ENCODE data around the gene CHORDC1.

Gene CHORDC1

GRCh38 chr11:90222459-90223247 lies at the start of gene CHORDC1:
Gene CHORDC1, minus strand, starts transcription at chr11:90223049. Its CDS starts 95 bp downstream, at chr11:90222954.
- TF ChIP-seq, protein P1, sequence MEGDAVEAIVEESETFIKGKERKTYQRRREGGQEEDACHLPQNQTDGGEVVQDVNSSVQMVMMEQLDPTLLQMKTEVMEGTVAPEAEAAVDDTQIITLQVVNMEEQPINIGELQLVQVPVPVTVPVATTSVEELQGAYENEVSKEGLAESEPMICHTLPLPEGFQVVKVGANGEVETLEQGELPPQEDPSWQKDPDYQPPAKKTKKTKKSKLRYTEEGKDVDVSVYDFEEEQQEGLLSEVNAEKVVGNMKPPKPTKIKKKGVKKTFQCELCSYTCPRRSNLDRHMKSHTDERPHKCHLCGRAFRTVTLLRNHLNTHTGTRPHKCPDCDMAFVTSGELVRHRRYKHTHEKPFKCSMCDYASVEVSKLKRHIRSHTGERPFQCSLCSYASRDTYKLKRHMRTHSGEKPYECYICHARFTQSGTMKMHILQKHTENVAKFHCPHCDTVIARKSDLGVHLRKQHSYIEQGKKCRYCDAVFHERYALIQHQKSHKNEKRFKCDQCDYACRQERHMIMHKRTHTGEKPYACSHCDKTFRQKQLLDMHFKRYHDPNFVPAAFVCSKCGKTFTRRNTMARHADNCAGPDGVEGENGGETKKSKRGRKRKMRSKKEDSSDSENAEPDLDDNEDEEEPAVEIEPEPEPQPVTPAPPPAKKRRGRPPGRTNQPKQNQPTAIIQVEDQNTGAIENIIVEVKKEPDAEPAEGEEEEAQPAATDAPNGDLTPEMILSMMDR (IDR thresholded peaks at IDR 0.05; ENCODE audit: control insufficient read depth, insufficient read depth, low read depth, low read length, missing control alignments): no peak
- H3K4me3 ChIP-seq (ENCODE audit: control insufficient read depth, low read depth, low read length): peak within 1 kb of the TSS; percentile 75
- peak; percentile 28 for DNase-seq (ENCODE audit: low read depth)

DNA sequence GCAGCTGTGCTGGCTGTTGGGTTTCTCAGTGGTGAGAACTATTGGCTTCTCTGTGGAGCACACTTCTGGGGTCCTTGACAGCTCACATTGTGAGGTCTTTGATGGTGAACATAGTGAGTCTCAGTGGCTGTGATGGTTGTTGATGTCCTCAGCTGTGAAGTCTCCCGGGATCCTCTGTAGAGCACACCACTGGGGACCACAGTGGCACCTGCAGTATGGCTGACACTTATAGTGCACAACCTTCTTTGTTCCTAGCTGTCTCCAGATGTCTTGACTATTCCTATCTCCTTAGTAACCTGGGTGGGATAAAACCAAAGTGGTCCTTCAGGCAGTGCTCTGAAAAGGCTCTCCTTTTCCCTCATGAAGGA lies 34.3 kb upstream of the CHORDC1 start:
- no peak for DNase-seq (ENCODE audit: low read depth)
- H3K4me3 ChIP-seq (ENCODE audit: control insufficient read depth, low read depth, low read length): no peak overlapping the region
- TF ChIP-seq, protein P1 (IDR thresholded peaks at IDR 0.05; ENCODE audit: control insufficient read depth, insufficient read depth, low read depth, low read length, missing control alignments): no peak

- H3K4me3 ChIP-seq (ENCODE audit: control insufficient read depth, low read depth, low read length): no peak overlapping the region
- DNase-seq (ENCODE audit: low read depth): no peak
- TF ChIP-seq, protein P1 (IDR thresholded peaks at IDR 0.05; ENCODE audit: control insufficient read depth, insufficient read depth, low read depth, low read length, missing control alignments): no peak
These were observed 33.7 kb upstream of the CHORDC1 start for GRCh38 chr11:90256404-90257157.

- TF ChIP-seq, protein P1 (IDR thresholded peaks at IDR 0.05; ENCODE audit: control insufficient read depth, insufficient read depth, low read depth, low read length, missing control alignments): no peak
These were observed 31.2 kb upstream of the CHORDC1 start for GRCh38 chr11:90254065-90254464.

DNA sequence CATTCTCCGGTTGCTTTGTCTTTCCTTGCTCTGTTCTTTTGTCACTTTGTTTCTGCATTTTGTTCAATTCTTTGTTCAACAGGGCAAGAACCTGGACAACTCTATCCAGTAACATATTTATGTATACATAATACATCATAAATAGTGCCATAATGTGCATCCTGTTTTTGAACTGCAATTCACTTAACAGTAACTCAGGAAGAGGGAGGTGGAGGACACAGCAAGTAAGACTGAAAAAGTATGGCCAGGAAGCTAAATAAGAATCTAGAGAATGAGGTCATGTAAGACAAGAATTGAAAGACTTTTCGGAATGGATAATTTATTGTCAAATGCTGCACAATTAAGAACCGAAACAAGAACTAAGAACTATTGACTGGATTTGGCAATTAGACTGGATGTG lies 29.2 kb upstream of the CHORDC1 start:
- no peak overlapping the region for H3K4me3 ChIP-seq (ENCODE audit: control insufficient read depth, low read depth, low read length)
- TF ChIP-seq, protein P1 (IDR thresholded peaks at IDR 0.05; ENCODE audit: control insufficient read depth, insufficient read depth, low read depth, low read length, missing control alignments): no peak
- DNase-seq (ENCODE audit: low read depth): no peak

More at GRCh38 chr11:90254065-90254464, 31.2 kb upstream of the CHORDC1 start:
- no peak for DNase-seq (ENCODE audit: low read depth)
- no peak overlapping the region for H3K4me3 ChIP-seq (ENCODE audit: control insufficient read depth, low read depth, low read length)

- no peak overlapping the region for H3K4me3 ChIP-seq (ENCODE audit: control insufficient read depth, low read depth, low read length)
- DNase-seq (ENCODE audit: low read depth): no peak
- TF ChIP-seq, protein P1 (IDR thresholded peaks at IDR 0.05; ENCODE audit: control insufficient read depth, insufficient read depth, low read depth, low read length, missing control alignments): no peak
These were observed 28.8 kb upstream of the CHORDC1 start for GRCh38 chr11:90251599-90251998.
